ENCODE results near the gene APOL2.
"Not testable (repeated sequence)": the region's sequence is repeated elsewhere in the genome, so short reads cannot be mapped to it uniquely, and the experiment has no call there.

Gene APOL2

DNA sequence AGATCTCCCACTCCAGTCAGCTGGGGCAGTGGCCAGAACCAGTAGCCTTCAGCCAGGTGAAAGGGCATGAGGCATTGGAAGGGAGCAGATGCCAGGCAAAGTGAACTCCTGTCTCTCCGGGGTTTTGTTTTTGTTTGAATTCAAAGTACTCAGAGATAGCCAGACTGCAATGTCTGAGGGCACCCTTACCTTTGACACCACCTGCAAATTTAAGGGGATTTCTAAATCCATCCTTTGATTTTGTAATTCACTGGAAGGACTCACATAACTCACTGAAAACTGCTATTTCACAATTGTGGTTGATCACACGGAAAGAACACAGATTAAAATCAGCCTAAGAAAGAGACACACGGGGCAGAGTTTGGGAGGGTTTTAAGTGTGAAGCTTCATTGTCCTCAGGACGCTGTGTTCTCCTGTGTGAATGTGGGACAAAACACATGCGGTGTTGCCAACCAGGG is 23.9 kb upstream of the APOL2 start:
- peak; percentile 28 for DNase-seq (ENCODE audit: low read depth)

DNA sequence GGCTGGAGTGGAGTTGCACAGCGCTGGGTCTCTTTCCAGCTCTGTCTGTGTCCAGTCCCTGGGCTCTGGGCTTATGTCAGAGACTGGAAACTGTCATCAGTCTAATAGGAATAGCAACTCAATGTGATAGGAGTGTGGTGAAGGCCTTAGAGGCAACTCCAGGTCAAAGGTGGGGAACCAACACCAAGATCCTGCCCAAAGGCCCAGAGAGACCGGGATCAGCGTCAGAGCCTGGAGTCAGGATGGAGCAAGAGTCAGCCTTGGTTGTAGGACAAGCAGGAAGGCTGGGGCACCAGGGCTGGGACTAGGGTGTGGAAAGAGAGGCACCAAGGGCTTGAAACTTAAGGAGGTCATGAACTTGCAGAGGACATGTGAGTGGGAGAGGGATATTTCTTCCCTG is 23.0 kb upstream of the APOL2 start:
- not testable (repeated sequence) for DNase-seq (ENCODE audit: low read depth)

DNA sequence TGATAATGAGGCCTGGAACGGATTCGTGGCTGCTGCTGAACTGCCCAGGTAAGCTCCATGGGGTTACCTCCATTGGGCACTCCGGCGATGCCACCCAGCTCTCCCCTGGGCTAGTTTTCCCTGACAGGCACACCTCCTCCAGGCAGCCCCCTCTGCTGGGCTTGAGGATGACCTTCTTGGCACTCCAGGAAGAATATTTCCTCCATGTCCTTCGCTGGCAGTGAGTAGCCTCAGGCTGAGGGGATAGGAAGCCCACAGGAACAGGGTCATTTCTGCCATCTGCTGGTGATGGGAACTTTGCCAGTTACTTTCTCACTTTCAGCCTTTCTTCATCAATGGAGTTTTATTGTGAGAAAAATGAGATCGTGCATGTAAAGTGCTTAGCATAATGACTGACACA is 22.3 kb upstream of the APOL2 start:
- DNase-seq (ENCODE audit: low read depth), result not testable (repeated sequence)

DNA sequence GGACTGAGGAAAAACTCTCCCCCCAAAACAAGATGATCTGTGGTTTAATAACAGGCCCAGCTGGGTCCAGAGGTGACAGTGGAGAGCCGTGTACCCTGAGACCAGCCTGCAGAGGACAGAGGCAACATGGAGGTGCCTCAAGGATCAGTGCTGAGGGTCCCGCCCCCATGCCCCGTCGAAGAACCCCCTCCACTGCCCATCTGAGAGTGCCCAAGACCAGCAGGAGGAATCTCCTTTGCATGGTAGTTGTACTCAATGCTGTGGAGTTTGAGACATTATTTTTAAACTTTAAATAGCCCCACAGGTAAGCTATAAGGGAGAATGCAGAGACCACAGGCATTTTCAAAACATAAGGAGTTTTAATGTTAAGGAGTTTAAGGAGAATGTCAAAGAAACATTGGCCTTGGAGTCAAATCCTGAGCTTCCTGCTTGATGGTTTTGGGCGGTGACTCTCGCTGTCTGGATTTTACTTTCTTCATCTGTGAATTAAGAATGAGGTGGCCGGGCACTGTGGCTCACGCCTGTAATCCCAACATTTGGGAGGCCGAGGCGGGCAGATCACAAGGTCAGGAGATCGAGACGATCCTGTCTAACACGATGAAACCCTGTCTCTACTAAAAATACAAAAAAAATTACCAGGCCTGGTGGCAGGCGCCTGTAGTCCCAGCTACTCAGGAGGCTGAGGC is 20.4 kb upstream of the APOL2 start:
- DNase-seq (ENCODE audit: low read depth), result no peak

DNA sequence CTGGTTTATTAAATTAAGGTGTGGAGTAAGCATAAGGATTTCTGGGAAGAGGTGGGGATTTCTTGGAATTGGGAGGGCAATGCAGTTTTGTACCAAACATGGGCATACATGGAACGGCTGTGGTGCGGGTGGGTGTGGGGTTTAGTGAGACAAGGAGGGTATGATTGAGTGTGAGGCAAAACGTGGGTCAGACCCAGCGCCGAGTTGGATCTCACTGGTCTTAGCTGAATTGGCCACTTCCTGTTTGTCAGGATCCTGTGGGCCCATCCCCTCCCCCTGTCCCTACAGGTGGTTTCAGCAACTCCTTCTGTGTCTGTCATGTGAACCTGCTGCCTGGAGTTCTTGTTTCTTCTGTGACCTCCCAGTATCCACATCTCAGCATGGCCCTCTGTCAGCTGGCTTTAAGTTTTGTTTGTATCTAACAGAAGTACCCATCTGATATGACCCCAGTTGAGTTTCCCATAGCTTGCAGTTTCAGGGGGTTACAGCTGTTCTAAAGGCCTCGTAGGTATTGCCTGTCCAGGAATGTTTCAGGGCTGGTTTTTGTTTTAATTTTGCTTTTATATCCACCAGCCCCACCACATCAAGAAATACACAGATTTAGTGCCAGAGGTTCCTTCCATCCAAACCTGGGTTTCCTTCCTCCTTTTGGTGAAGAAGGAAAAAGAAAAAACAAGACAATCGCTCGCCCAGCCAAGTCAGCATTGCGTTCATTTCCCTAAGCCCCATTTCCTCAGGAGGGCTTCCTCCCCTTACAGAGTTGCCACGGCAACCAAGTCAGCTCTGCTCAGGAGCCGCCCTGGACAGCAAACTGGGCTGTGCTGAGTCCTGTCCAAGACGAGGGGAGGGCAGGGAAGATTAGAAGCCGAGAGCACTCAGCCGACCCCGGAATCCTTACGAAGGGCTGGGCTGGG is 19.6 kb upstream of the APOL2 start:
- DNase-seq (ENCODE audit: low read depth), result no peak

DNA sequence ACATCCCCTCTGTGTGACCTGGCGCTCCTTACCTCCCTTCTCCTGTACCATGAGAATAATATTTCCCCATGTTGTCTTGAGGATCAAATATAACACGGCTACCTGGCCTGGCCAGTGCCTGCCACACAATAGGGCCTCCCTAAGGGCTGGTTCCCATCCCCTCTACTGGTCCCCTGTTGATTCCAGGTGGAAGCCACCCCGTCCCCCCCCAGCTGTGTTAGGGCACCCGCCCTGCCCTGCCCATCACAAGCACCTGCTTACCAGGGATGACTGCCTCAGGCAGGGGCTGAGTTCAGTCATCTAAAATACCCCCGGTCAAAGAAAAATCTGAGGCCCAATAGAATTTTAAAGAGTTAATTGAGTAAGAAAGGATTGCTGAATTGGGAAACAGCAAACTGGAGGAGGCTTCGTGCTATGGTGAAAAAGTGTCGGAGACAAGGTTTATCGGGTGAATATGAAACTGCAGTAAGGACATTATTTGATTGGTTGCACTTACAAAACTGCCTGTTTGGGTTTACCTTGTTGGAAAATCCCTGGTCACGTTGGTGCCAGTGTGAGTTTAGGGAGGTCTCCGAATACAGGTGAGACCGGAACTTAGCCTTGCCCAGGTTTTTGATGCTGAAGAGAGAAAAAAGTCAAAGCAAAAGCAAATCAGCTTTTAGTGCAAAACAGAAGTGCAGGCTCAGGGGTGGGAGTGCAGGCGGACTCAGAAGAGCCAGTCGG is 18.8 kb upstream of the APOL2 start:
- DNase-seq (ENCODE audit: low read depth), result no peak

DNA sequence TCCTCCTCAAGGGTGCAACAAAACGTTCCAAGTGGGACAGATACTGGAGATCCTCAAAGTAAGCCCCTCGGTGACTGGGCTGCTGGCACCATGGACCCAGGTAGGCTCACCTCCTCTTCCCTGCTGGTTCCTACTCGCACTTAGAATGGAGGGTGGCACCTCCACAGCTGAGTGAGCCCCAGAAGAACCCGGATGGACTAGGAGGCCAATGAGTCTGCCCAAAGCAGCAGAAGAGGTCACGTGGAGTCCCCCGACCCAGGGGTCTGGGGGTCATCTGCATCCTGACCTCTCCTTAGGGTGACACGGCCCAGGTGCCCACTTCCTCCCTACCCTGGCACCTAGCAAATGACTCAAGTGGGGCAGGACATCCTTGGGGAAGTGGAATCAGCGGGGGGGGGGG is 18.0 kb upstream of the APOL2 start:
- DNase-seq (ENCODE audit: low read depth), result no peak

DNA sequence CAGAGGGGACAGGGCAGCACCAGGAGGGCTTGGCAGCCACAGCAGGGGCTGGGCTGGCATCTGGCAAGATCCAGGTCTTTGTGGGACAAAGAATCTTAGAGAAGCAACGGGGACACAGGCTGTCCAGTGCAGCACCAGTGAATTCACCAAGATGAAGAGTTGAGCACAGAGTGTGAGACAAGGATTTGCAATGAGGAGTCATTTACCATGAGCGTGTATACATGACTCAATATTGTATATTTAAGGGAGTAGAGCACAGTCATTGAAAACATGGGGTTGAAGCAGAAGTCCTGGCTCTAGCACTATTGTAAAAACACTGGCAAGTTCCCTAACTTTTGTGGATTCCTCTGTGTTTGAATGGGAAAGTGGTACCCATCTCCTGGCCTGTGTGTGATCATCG is 17.2 kb upstream of the APOL2 start:
- no peak for DNase-seq (ENCODE audit: low read depth)

DNA sequence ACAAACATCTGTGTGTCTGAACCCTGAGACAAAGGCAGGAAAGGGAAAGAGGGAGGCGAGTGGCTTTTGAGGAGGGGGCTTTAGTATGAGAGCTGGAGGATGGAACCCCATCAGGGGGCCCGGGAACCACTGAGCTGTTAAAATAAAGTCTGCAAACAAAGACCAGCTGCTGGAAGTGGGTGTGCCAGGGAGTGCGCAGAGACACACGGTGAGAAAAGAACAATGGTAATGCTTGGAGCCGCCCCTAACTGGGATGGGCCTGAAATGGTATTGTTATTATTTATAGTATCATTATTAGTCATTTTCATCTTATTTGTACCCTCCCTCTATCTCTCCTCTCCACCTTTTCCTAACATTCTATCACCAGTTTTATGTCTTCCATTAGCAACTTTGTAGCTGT is 16.2 kb upstream of the APOL2 start:
- DNase-seq (ENCODE audit: low read depth), result not testable (repeated sequence)

DNA sequence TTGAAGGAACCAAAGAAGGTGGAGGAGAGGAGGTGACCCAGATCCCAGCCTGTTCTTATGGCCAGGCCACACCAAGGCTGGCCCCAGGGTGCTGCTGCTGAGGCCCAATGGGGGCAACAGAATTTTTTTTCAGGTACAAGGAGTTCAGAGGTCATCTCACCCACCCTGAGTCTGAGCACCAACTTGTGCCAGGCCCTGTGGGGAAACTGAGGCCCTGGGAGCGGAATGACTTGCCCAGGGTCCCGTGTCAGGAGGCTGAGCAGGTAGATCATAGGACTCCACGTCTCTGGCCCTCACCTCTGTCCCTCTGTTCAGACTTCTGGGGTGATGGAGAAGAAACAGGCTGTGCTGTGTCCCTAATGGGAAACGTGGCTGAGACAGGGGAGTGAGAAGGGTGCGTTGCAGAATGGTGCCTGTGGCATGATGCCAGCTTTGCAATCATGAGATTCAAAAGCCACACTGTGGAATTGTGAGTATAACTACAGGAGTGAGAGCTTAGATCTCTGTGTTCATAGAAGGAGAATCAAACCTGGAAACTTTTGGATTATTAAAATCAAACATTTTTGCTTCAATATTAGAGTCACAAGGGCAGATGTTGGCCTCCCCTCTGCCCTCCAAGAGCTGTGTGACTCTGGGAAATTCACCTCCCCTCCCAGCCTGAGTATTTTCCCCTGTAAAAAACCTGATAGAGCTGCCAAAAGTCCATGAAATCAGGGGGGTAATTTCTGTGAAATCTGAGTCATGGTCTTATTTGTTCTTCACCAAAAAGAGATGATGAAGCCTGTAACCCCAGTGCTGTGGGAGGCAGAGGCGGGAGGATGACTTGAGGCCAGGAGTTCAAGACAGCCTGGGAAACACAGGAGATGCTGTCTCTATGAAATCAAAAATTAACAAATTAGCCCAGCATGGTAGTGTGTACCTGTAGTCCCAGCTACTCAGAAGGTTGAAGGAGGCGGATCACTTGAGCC is 14.5 kb upstream of the APOL2 start:
- DNase-seq (ENCODE audit: low read depth), result no peak

DNA sequence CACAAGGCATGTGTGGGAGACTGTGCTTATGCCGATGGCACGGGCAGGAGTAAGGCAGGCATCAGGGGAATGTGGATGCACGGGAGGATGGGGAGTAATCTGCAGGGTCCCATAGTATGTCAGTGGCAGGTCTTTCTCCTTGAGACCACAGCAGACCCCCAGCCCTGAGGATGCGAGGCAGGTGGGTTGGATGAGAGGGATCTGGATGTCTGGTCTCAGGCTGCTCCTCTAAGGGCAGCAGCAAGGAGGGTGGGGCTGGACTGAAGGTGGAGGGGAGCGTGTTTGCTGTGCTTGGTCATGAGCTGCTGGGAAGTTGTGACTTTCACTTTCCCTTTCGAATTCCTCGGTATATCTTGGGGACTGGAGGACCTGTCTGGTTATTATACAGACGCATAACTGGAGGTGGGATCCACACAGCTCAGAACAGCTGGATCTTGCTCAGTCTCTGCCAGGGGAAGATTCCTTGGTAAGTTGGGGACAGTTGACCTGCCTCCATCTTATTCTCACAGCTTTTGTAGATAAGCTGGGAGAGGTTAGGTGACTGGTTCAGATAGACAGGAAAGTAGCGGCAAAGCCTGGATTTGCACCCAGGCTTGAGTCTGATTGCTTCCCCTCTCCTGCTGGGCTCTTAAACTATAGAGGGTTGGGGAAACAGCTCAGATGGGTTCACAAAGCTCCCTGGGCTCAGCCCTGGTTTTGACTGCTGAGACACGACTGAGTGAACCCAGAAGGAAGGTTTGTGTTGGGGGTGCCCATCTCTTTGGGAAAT is 13.6 kb upstream of the APOL2 start, which contains the start of gene APOL1:
APOL1 (plus strand) TSS at position 380 of the 769 bp plus-strand sequence. CDS start 1,823 bp downstream, outside the sequence.
- peak; percentile 63 for DNase-seq (ENCODE audit: low read depth)

DNA sequence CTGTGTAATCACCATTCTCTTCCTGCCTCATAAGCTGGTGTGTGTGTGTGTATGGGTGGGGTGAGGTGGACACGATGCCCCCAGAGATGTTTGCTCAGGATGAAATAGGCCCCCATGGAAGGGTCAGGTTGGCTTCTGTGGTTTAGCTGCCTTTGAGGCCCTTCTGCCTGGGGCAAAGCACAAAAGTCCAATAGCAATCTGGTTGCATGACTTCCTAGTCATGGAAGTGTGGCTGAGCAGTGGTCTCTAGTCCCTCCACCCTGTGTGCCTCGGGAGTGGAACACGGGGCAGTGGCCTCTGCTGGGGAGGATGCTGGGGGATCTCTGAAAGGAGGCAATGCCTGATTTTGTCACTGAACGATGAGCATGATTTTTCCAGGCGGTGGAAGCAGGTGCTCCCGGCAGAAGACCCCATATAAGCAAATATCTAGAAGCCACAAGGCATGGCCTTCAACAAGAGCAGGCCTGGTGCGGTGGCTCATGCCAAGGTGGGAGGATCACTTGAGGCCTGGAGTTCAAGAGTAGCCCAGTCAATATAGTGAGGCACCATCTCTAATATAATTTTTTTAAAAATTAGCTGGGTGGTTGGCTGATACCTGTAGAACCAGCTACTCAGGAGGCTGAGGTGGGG is 12.8 kb upstream of the APOL2 start:
- not testable (repeated sequence) for DNase-seq (ENCODE audit: low read depth)

DNA sequence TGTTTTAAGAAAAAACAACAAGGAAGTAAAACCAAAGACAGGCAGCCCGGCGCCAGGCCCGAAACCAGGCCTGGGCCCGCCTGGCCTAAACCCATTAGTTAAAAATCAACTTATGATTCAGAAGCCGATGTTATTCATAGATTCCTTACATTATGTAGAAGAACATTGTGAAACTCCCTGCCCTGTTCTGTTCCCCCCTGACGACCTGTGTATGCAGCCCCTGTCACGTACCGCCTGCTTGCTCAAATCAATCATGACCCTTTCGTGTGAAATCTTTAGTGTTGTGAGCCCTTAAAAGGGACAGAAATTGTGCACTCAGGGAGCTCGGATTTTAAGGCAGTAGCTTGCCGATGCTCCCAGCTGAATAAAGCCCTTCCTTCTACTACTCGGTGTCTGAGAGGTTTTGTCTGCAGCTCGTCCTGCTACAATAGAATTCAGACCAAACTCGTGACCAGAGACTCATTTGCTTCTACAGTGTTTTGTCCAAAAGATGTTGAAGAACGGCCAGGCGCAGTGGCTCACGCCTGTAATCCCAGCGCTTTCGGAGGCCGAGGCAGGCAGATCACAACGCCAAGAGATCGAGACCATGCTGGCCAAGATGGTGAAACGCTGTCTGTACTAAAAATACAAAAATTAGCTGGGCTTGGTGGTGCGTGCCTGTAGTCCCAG is 11.1 kb upstream of the APOL2 start:
- not testable (repeated sequence) for DNase-seq (ENCODE audit: low read depth)

DNA sequence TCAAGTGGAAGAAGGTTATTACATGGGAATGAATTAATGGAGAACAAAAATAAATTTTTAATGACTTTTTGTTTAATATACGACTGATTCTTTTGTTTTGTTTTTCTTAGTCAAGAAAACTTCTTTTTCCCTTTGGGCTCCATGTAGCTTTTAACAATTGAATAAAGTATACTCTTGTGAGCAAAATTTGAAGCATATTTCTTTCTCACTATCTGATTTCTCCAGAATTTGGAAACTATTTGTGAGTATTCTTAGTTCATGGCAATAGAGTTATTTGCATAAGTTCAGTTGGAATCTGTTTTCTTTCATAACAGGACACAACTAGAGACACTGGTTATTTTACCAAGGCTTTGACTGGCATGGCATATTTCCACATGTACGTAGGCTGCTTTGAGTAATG is 9.8 kb upstream of the APOL2 start:
- DNase-seq (ENCODE audit: low read depth), result no peak

DNA sequence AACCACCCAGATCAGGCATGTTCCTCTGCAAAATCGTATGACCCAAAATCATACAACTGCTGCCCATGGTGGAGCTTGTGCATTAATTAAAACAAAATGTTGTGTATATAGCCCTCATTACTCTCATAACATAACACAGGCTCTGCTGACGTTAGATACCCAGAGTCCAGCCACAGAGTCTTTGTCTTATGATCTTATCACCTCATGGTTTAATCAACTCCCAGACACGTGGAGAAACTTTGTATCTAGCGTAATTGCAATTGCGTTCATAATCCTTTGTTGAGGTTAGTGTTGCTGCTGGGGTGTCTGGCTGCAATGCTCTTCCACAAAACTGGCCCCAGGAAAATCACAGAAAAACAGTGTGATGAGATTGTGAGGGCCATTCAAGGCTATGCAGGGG is 8.6 kb upstream of the APOL2 start:
- no peak for DNase-seq (ENCODE audit: low read depth)

DNA sequence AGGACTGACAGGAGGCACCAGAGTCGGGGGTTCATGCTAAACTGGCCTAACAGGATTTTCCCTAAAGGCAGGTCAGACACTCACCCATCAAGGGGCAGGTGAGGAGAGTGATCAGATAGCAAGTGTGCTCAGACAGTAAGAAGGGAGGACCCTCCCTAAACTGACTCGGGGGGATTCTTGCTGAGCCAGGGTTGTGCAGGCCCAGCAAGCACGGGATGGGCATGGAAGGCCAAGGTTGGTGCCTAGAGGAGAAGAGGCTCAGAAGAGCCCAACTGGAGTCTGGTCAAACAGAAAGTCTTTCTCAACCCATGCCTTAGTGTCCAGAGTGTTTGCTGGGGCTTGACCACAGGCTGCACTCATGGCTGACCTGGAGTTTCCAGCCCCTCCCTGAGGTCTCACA is 7.4 kb upstream of the APOL2 start:
- DNase-seq (ENCODE audit: low read depth), result no peak

DNA sequence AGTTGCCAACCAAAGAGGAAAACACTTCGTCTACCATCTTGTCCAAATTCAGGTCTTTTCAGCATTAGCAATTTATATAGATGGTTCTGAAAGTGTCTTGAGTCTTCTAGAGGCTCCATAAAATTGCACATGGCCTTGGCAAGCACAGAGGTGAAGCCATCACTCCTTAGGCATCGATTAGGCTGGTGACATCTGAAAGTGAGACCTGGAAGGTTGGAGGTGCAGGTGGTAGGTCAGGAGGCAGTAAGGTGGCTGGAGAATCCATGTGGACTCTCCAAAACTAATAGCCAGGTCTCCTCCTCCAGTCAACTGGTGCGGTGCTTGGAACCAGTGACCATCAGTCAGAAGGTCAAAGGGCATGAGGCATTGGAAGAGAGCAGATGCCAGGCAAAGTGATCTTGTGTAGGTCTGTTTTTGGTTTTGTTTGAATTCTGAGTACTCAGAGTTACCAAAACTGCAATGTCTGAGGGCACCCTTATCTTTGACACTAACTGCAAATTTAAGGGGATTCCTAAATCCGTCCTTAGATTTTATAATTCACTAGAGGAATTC is 6.6 kb upstream of the APOL2 start:
- DNase-seq (ENCODE audit: low read depth), result no peak

DNA sequence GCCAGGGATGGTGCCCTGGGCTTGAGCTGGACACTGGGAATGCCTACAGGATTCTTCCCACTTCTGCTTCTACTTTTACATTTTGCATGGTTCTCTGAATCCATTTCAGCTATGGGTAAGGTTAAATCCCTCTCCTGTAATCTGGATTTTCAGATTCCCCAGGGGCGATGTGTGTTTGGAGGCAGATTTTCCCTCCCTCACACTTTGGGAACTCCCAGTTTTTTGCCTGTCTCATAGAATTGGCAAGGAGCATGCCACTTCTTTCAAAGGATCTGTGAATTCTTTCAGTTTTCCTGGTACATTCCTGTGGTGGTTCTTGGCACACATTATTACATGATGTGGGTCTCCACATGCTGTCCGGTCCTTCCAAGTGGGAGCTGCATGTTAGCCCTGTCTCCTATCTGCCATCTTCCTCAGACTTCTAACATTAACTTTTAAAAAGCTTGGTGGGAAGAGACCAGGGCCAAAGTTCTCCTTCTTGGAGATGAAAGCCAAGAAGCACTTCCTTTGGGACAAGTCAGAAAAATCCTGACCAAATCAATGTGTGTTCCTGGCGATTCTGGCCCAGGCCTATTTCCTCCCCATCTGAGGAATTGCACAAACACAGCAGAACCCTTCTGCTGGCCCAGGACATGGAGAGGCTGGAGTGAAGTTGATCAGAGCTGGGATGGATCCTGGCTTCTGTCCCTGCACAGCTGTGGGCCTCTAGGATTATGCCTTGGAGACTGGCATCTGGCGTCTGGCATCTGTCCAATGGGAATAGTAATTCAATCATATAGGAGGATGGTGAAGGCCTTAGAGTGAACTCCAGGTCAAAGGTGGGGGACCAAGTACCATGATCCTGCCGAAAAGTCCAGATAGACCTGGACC is 5.4 kb upstream of the APOL2 start:
- DNase-seq (ENCODE audit: low read depth), result peak; percentile 74
